ENCODE measurements around the gene LIAS. TPM values are rescaled to one million over a fixed set of nuclear protein-coding genes. Genes with fewer than 3 reads are reported as not detected.
"Not testable (repeated sequence)": the region's sequence is repeated elsewhere in the genome, so short reads cannot be mapped to it uniquely, and the experiment has no call there.

Gene LIAS
- total RNA-seq, result 10.9 and 13.5 TPM in 2 replicates

GRCh38 chr4:39458505-39459300, at the start of gene LIAS, which contains the start of gene RPL9:
TSS of gene LIAS (plus strand) at chr4:39459056. CDS start at chr4:39459118, 62 bp downstream.
TSS of gene RPL9 (minus strand) at chr4:39458922. CDS start at chr4:39458439, 483 bp downstream.
- DNase-seq (ENCODE audit: low read depth), result peak; percentile 94
- no peak for TF ChIP-seq CTCF (conservative IDR thresholded peaks at IDR 0.05; ENCODE audit: low read depth, low read length)
- H3K4me3 ChIP-seq (ENCODE audit: low read depth, low read length), result peak within 1 kb of the TSS; percentile 100

- TF ChIP-seq CTCF (conservative IDR thresholded peaks at IDR 0.05; ENCODE audit: low read depth, low read length), result peak; percentile 42
These were observed 48.4 kb upstream of the LIAS start for GRCh38 chr4:39410415-39410814.

GRCh38 chr4:39411561-39411960, 47.3 kb upstream of the LIAS start:
- not testable (repeated sequence) for H3K4me3 ChIP-seq (ENCODE audit: low read depth, low read length); DNase-seq (ENCODE audit: low read depth)

More at GRCh38 chr4:39410415-39410814, 48.4 kb upstream of the LIAS start:
- no peak overlapping the region for H3K4me3 ChIP-seq (ENCODE audit: low read depth, low read length)
- DNase-seq (ENCODE audit: low read depth), result no peak

- no peak for TF ChIP-seq CTCF (conservative IDR thresholded peaks at IDR 0.05; ENCODE audit: low read depth, low read length)
- H3K4me3 ChIP-seq (ENCODE audit: low read depth, low read length), result no peak overlapping the region
- DNase-seq (ENCODE audit: low read depth), result no peak
These were observed 43.1 kb upstream of the LIAS start for GRCh38 chr4:39415678-39416283.

GRCh38 chr4:39422247-39422646, 36.6 kb upstream of the LIAS start:
- DNase-seq (ENCODE audit: low read depth), result no peak
- no peak for TF ChIP-seq CTCF (conservative IDR thresholded peaks at IDR 0.05; ENCODE audit: low read depth, low read length)
- H3K4me3 ChIP-seq (ENCODE audit: low read depth, low read length), result no peak overlapping the region

GRCh38 chr4:39425297-39425696, 33.6 kb upstream of the LIAS start:
- H3K4me3 ChIP-seq (ENCODE audit: low read depth, low read length); DNase-seq (ENCODE audit: low read depth): not testable (repeated sequence)

GRCh38 chr4:39426728-39427127, 32.1 kb upstream of the LIAS start:
- no peak overlapping the region for H3K4me3 ChIP-seq (ENCODE audit: low read depth, low read length)
- no peak for TF ChIP-seq CTCF (conservative IDR thresholded peaks at IDR 0.05; ENCODE audit: low read depth, low read length)
- no peak for DNase-seq (ENCODE audit: low read depth)

All from epithelial cell of proximal tubule (primary cell).